Measurements from ENCODE around the gene KLF15.

KLF15 gene

GRCh38 chr3:126357295-126358037, at the start of gene KLF15:
Gene KLF15 (minus strand): TSS chr3:126357408. CDS start chr3:126352922, 4,486 bp downstream.
- DNase-seq = peak; percentile 86

GRCh38 chr3:126406389-126407296, 49.4 kb upstream of the KLF15 start:
- DNase-seq = no peak

- DNase-seq = no peak
Measured at GRCh38 chr3:126402666-126403302, 45.6 kb upstream of the KLF15 start.

- DNase-seq = no peak
Measured at GRCh38 chr3:126402178-126402577, 45.0 kb upstream of the KLF15 start.

- no peak for DNase-seq
Measured at GRCh38 chr3:126401611-126402160, 44.5 kb upstream of the KLF15 start.

GRCh38 chr3:126399756-126400155, 42.5 kb upstream of the KLF15 start:
- DNase-seq = no peak

- no peak for DNase-seq
Measured at GRCh38 chr3:126399351-126399735, 42.1 kb upstream of the KLF15 start.

GRCh38 chr3:126398423-126399350, 41.5 kb upstream of the KLF15 start:
- DNase-seq = no peak

GRCh38 chr3:126397610-126398422, 40.6 kb upstream of the KLF15 start:
- no peak for DNase-seq

GRCh38 chr3:126396536-126396935, 39.3 kb upstream of the KLF15 start:
- DNase-seq = no peak

GRCh38 chr3:126395846-126396513, 38.8 kb upstream of the KLF15 start:
- no peak for DNase-seq

- DNase-seq = no peak
Measured at GRCh38 chr3:126394977-126395321, 37.7 kb upstream of the KLF15 start.

GRCh38 chr3:126394179-126394976, 37.2 kb upstream of the KLF15 start, which contains the start of gene CFAP100:
Gene CFAP100 (plus strand): TSS chr3:126394909. CDS start chr3:126396001, 1,092 bp downstream.
- DNase-seq = peak; percentile 86

- DNase-seq = no peak
Measured at GRCh38 chr3:126393563-126393962, 36.4 kb upstream of the KLF15 start.

GRCh38 chr3:126392246-126392645, 35.0 kb upstream of the KLF15 start:
- no peak for DNase-seq

- no peak for DNase-seq
Measured at GRCh38 chr3:126391631-126392030, 34.4 kb upstream of the KLF15 start.

GRCh38 chr3:126390751-126391150, 33.5 kb upstream of the KLF15 start:
- DNase-seq = no peak

- no peak for DNase-seq
Measured at GRCh38 chr3:126390201-126390600, 33.0 kb upstream of the KLF15 start.

GRCh38 chr3:126389794-126390146, 32.6 kb upstream of the KLF15 start:
- DNase-seq = no peak
